ENCODE data around the gene ALPP. TPM values are rescaled to one million over a fixed set of nuclear protein-coding genes. Genes with fewer than 3 reads are reported as not detected.
"Not testable (repeated sequence)": the region's sequence is repeated elsewhere in the genome, so short reads cannot be mapped to it uniquely, and the experiment has no call there.

The ALPP gene
- total RNA-seq, 1 donor from 2014 or later = not detected

DNA sequence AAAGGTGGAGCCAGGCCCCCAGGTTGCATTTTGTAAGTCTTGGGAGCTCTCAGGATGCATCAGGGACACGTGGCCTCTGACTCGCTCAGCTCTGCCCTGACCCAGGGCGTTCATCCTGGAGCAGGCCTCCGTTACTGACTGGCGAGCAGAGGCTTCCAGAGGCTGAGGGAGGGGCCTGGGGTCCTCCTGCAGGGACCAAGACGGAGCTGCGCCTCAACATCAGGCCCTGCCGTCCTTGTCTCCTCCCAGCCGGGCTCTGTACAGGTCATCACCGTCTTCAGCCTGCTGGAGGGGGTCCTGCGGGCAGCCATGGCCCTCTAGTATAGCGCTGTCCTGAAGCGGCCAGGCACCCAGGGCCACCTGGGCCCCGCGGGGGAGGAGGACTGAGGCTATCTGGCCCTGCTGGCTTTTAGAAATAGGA lies 10.2 kb upstream of the ALPP start:
- no peaks in the 10 kb centered on the region for H3K36me3 Mint-ChIP-seq
- H3K4me3 Mint-ChIP-seq = no peak overlapping the region
- no peak overlapping the region for H3K27ac ChIP-seq
- DNase-seq (ENCODE audit: low spot score) = peak; percentile 23
- H3K27me3 ChIP-seq = no peaks in the 10 kb centered on the region
- H3K79me2 ChIP-seq (ENCODE audit: low read depth) = no peaks in the 10 kb centered on the region
- no peaks in the 10 kb centered on the region for H3K9me3 ChIP-seq (ENCODE audit: low read depth)
- H3K4me1 Mint-ChIP-seq = peaks cover 22% of the 10 kb centered on the region
- TF ChIP-seq CTCF (IDR thresholded peaks at IDR 0.05) (no peak), EZH2 (IDR thresholded peaks at IDR 0.05) (no peak), EZH2phosphoT487 (IDR thresholded peaks at IDR 0.05) (no peak)
- peaks cover 12% of the 10 kb centered on the region for H3K27me3 Mint-ChIP-seq (ENCODE audit: insufficient read depth, low read depth)
- no peak overlapping the region for H3K27ac Mint-ChIP-seq
- H2AFZ ChIP-seq (replicated peaks) = no peak overlapping the region
- no peaks in the 10 kb centered on the region for H3K9me3 Mint-ChIP-seq
- no peaks in the 10 kb centered on the region for H3F3A ChIP-seq (ENCODE audit: low read depth)
- H3K4me2 ChIP-seq = no peak overlapping the region
- no peak overlapping the region for H3K4me3 ChIP-seq
- no peaks in the 10 kb centered on the region for H4K20me1 ChIP-seq (ENCODE audit: low read depth)
- no peaks in the 10 kb centered on the region for H3K36me3 ChIP-seq
- H3K4me1 ChIP-seq = peaks cover 13% of the 10 kb centered on the region
- H3K9ac ChIP-seq = no peak overlapping the region

GRCh38 chr2:232369126-232369951 lies 9.2 kb upstream of the ALPP start:
- Histone ChIP-seq H3K4me3 (no peak overlapping the region), H3K4me2 (no peak overlapping the region), H3F3A (ENCODE audit: low read depth) (no peaks in the 10 kb centered on the region), H3K27ac (no peak overlapping the region), H3K9ac (no peak overlapping the region), H3K79me2 (ENCODE audit: low read depth) (no peaks in the 10 kb centered on the region), H2AFZ (replicated peaks) (no peak overlapping the region), H3K36me3 (no peaks in the 10 kb centered on the region), H3K4me1 (peaks cover 13% of the 10 kb centered on the region), H3K9me3 (ENCODE audit: low read depth) (no peaks in the 10 kb centered on the region), H3K27me3 (no peaks in the 10 kb centered on the region), H4K20me1 (ENCODE audit: low read depth) (no peaks in the 10 kb centered on the region)
- peaks cover 17% of the 10 kb centered on the region for H3K27me3 Mint-ChIP-seq (ENCODE audit: insufficient read depth, low read depth)
- H3K9me3 Mint-ChIP-seq = no peaks in the 10 kb centered on the region
- no peak for DNase-seq (ENCODE audit: low spot score)
- TF ChIP-seq CTCF (IDR thresholded peaks at IDR 0.05) = no peak
- no peak for TF ChIP-seq EZH2phosphoT487 (IDR thresholded peaks at IDR 0.05)
- TF ChIP-seq EZH2 (IDR thresholded peaks at IDR 0.05) = no peak
- no peaks in the 10 kb centered on the region for H3K36me3 Mint-ChIP-seq
- no peak overlapping the region for H3K4me3 Mint-ChIP-seq
- peaks cover 18% of the 10 kb centered on the region for H3K4me1 Mint-ChIP-seq
- H3K27ac Mint-ChIP-seq = no peak overlapping the region

GRCh38 chr2:232370007-232370406 lies 8.5 kb upstream of the ALPP start:
- peak; percentile 48 for DNase-seq (ENCODE audit: low spot score)
- H3K4me3 ChIP-seq; H3K36me3 ChIP-seq; H3K4me2 ChIP-seq; H4K20me1 ChIP-seq (ENCODE audit: low read depth); H3K9me3 ChIP-seq (ENCODE audit: low read depth); H3K27ac Mint-ChIP-seq; H3F3A ChIP-seq (ENCODE audit: low read depth); H3K79me2 ChIP-seq (ENCODE audit: low read depth); H3K27ac ChIP-seq; H3K9ac ChIP-seq; H3K9me3 Mint-ChIP-seq; H3K36me3 Mint-ChIP-seq; H3K27me3 ChIP-seq; H3K4me3 Mint-ChIP-seq; H2AFZ ChIP-seq (replicated peaks): not testable (repeated sequence)
- peaks cover 19% of the 10 kb centered on the region for H3K27me3 Mint-ChIP-seq (ENCODE audit: insufficient read depth, low read depth)
- peaks cover 13% of the 10 kb centered on the region for H3K4me1 ChIP-seq
- peaks cover 20% of the 10 kb centered on the region for H3K4me1 Mint-ChIP-seq

All from neural progenitor cell (in vitro differentiated cells).